ENCODE data around the gene COL26A1. TPM values are rescaled to one million over a fixed set of nuclear protein-coding genes. Genes with fewer than 3 reads are reported as not detected.

The COL26A1 gene
- total RNA-seq, 2 experiments from 2014 or later: not detected

- ChIA-PET CTCF (no interaction called here), POLR2A (no interaction called here)
- Mint-ChIP-seq H3K36me3 (ENCODE audit: low read depth) (no peaks in the 10 kb centered on the region), H3K27me3 (peaks cover 14% of the 10 kb centered on the region), H3K4me1 (ENCODE audit: low read depth) (no peaks in the 10 kb centered on the region), H3K27ac (no peak overlapping the region), H3K9me3 (no peaks in the 10 kb centered on the region), H3K4me3 (no peak overlapping the region)
- Histone ChIP-seq H3K36me3 (ENCODE audit: insufficient read depth, low read length) (no peaks in the 10 kb centered on the region), H3K4me1 (ENCODE audit: insufficient read depth, low read length) (no peaks in the 10 kb centered on the region), H3K27me3 (ENCODE audit: control insufficient read depth in 1 of 2, insufficient read depth in 2 of 2, low read length in 2 of 2) (no peaks in the 10 kb centered on the region), H3K27ac (ENCODE audit: low read depth in 1 of 2, low read length in 2 of 2) (no peak overlapping the region), H3K4me3 (ENCODE audit: low read length) (no peak overlapping the region), H3K9me3 (ENCODE audit: control insufficient read depth in 1 of 2, insufficient read depth in 1 of 2, low read length in 2 of 2) (no peaks in the 10 kb centered on the region)
- TF ChIP-seq, protein P1, sequence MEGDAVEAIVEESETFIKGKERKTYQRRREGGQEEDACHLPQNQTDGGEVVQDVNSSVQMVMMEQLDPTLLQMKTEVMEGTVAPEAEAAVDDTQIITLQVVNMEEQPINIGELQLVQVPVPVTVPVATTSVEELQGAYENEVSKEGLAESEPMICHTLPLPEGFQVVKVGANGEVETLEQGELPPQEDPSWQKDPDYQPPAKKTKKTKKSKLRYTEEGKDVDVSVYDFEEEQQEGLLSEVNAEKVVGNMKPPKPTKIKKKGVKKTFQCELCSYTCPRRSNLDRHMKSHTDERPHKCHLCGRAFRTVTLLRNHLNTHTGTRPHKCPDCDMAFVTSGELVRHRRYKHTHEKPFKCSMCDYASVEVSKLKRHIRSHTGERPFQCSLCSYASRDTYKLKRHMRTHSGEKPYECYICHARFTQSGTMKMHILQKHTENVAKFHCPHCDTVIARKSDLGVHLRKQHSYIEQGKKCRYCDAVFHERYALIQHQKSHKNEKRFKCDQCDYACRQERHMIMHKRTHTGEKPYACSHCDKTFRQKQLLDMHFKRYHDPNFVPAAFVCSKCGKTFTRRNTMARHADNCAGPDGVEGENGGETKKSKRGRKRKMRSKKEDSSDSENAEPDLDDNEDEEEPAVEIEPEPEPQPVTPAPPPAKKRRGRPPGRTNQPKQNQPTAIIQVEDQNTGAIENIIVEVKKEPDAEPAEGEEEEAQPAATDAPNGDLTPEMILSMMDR (IDR thresholded peaks at IDR 0.05): no peak
- no peak for DNase-seq
- ATAC-seq (ENCODE audit: poor library complexity): no peak
- intact Hi-C loops (cut with DNase I, micrococcal nuclease): loop anchor here in 1 of 2 experiments (5.0 kb wide), 1 partner anchor 684 kb away; no protein-coding TSS in a partner anchor
Measured at GRCh38 chr7:101486433-101487104, 123.9 kb downstream of the COL26A1 start.

DNA sequence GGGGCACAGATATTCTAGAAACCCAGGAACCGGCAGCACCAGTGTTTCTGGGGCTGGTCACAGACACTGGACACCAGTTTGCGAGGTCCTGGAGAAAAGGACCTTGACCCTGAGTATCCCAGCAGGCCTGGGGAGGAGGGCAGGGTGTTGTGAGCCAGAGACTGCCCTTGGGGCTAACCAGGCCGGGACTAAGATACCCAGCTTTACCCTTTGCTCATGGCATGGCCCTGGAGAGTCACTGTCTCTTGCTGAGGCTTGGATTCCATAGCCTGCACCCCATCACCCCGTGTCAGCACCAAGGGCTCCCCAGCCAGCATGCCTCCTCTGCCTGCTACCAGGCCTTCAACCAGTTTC is 124.4 kb downstream of the COL26A1 start:
- Mint-ChIP-seq H3K4me3 (no peak overlapping the region), H3K27me3 (peaks cover 16% of the 10 kb centered on the region), H3K9me3 (no peaks in the 10 kb centered on the region), H3K4me1 (ENCODE audit: low read depth) (no peaks in the 10 kb centered on the region), H3K27ac (no peak overlapping the region), H3K36me3 (ENCODE audit: low read depth) (no peaks in the 10 kb centered on the region)
- H3K4me3 ChIP-seq (ENCODE audit: low read length): no peak overlapping the region
- CTCF ChIA-PET: no interaction called here
- ATAC-seq (ENCODE audit: poor library complexity) (no peak), DNase-seq (no peak)
- H3K4me1 ChIP-seq (ENCODE audit: insufficient read depth, low read length): no peaks in the 10 kb centered on the region
- POLR2A ChIA-PET: no interaction called here
- H3K27me3 ChIP-seq (ENCODE audit: control insufficient read depth in 1 of 2, insufficient read depth in 2 of 2, low read length in 2 of 2): no peaks in the 10 kb centered on the region
- no peaks in the 10 kb centered on the region for H3K9me3 ChIP-seq (ENCODE audit: control insufficient read depth in 1 of 2, insufficient read depth in 1 of 2, low read length in 2 of 2)
- intact Hi-C loops (cut with DNase I, micrococcal nuclease): loop anchor here in 1 of 2 experiments (5.0 kb wide), 1 partner anchor 685 kb away; no protein-coding TSS in a partner anchor
- no peak overlapping the region for H3K27ac ChIP-seq (ENCODE audit: low read depth in 1 of 2, low read length in 2 of 2)
- H3K36me3 ChIP-seq (ENCODE audit: insufficient read depth, low read length): no peaks in the 10 kb centered on the region
- TF ChIP-seq, protein P1 (IDR thresholded peaks at IDR 0.05): no peak

DNA sequence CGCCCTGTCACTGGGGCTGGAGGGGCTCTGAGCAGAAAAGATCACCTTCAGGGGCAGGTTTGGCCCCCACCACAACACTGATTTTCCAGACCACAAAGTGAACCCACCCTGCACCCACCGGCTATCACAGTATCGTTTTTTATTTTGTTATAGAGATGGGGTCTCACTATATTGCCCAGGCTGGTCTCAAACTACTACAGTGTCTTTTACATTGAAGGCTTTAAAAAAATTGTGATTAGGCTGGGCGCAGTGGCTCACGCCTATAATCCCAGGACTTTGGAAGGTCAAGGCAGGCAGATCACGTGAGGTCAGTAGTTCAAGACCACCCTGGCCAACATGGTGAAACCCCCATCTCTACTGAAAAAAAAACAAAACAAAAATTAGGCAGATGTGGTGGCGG is 125.1 kb downstream of the COL26A1 start:
- no peaks in the 10 kb centered on the region for H3K27me3 ChIP-seq (ENCODE audit: control insufficient read depth in 1 of 2, insufficient read depth in 2 of 2, low read length in 2 of 2)
- H3K27ac ChIP-seq (ENCODE audit: low read depth in 1 of 2, low read length in 2 of 2): no peak overlapping the region
- H3K4me1 ChIP-seq (ENCODE audit: insufficient read depth, low read length): no peaks in the 10 kb centered on the region
- DNase-seq (no peak), ATAC-seq (ENCODE audit: poor library complexity) (no peak)
- H3K36me3 ChIP-seq (ENCODE audit: insufficient read depth, low read length): no peaks in the 10 kb centered on the region
- no peaks in the 10 kb centered on the region for H3K9me3 ChIP-seq (ENCODE audit: control insufficient read depth in 1 of 2, insufficient read depth in 1 of 2, low read length in 2 of 2)
- peaks cover 16% of the 10 kb centered on the region for H3K27me3 Mint-ChIP-seq
- no peaks in the 10 kb centered on the region for H3K4me1 Mint-ChIP-seq (ENCODE audit: low read depth)
- intact Hi-C loops (cut with DNase I, micrococcal nuclease): loop anchor here in 1 of 2 experiments (5.0 kb wide), 1 partner anchor 685 kb away; no protein-coding TSS in a partner anchor
- H3K4me3 ChIP-seq (ENCODE audit: low read length): no peak overlapping the region
- H3K27ac Mint-ChIP-seq: no peak overlapping the region
- H3K4me3 Mint-ChIP-seq: no peak overlapping the region
- no peaks in the 10 kb centered on the region for H3K9me3 Mint-ChIP-seq
- CTCF ChIA-PET: no interaction called here
- POLR2A ChIA-PET: no interaction called here
- no peaks in the 10 kb centered on the region for H3K36me3 Mint-ChIP-seq (ENCODE audit: low read depth)
- TF ChIP-seq, protein P1 (IDR thresholded peaks at IDR 0.05): no peak
